WI38 (cell line): ENCODE measurements around the gene TAB2.

ENCODE experiments used
- H3K4me3 ChIP-seq: 2 replicates; pipeline ENCODE4 v1.5.1; 2011; ENCODE audit warnings: low read depth, mild to moderate bottlenecking, control low read depth, low read length
- CTCF ChIP-seq: IDR thresholded peaks from 2 replicates; pipeline ENCODE4 v1.5.1; 2012; ENCODE audit warnings: low read depth, mild to moderate bottlenecking, control low read depth, low read length

TAB2 gene

GRCh38 chr6:149311293-149311692 lies 6.2 kb upstream of the TAB2 start:
- no peak overlapping the region for H3K4me3 ChIP-seq
- no peak for TF ChIP-seq CTCF

GRCh38 chr6:149311766-149312165 lies 5.7 kb upstream of the TAB2 start:
- no peak overlapping the region for H3K4me3 ChIP-seq
- TF ChIP-seq CTCF, result no peak

GRCh38 chr6:149313070-149313469 lies 4.4 kb upstream of the TAB2 start:
- no peak for TF ChIP-seq CTCF
- no peak overlapping the region for H3K4me3 ChIP-seq

- TF ChIP-seq CTCF, result no peak
Observed at GRCh38 chr6:149313861-149314260, 3.7 kb upstream of the TAB2 start.

GRCh38 chr6:149314325-149314905 lies 3.1 kb upstream of the TAB2 start:
- no peak overlapping the region for H3K4me3 ChIP-seq
- no peak for TF ChIP-seq CTCF

More at GRCh38 chr6:149313861-149314260, 3.7 kb upstream of the TAB2 start:
- H3K4me3 ChIP-seq, result no peak overlapping the region

GRCh38 chr6:149316108-149316727 lies 1.3 kb upstream of the TAB2 start:
- TF ChIP-seq CTCF, result no peak
- H3K4me3 ChIP-seq, result peak overlapping the region; percentile 86

- H3K4me3 ChIP-seq, result peak overlapping the region; percentile 86
- no peak for TF ChIP-seq CTCF
Observed at GRCh38 chr6:149316740-149317643, 520 bp upstream of the TAB2 start.
